Fibroblast of lung (primary cell): ENCODE results near the gene HDAC4.

Source experiments
- CTCF ChIP-seq, 2 donors: IDR thresholded peaks in 1 of 2; conservative IDR thresholded peaks in 1 of 2; 1 replicate in 1 of 2; 2 replicates in 1 of 2; pipeline ENCODE4 v1.5.1; 2011 to 2012; ENCODE audit warnings: low read length in 2 of 2, control low read depth in 1 of 2, inconsistent platforms in 1 of 2, low read depth in 1 of 2, mild to moderate bottlenecking in 1 of 2
- EZH2 ChIP-seq: IDR thresholded peaks from 2 replicates; pipeline ENCODE4 v1.5.1; 2012; ENCODE audit warnings: low read length, control low read depth, mild to moderate bottlenecking; ENCODE audit errors: missing control alignments

GRCh38 chr2:239019183-239019581 is 381.6 kb downstream of the HDAC4 start:
- TF ChIP-seq CTCF (conservative IDR thresholded peaks at IDR 0.05 in 1 of 2, IDR thresholded peaks at IDR 0.05 in 1 of 2; ENCODE audit: low read depth in 1 of 2, low read length in 2 of 2), result no peak
- no peak for TF ChIP-seq EZH2
